ENCODE measurements around the gene MGAT5.
A peak's percentile ranks its signal among the peaks of the same experiment; 100 is the strongest.

The MGAT5 gene

GRCh38 chr2:134333646-134334189, 79.8 kb downstream of the MGAT5 start:
- no peak for TF ChIP-seq CTCF (IDR thresholded peaks at IDR 0.05; ENCODE audit: extremely low read depth, missing control alignments)
- DNase-seq (ENCODE audit: low spot score), result no peak

- no peak for TF ChIP-seq CTCF (IDR thresholded peaks at IDR 0.05; ENCODE audit: extremely low read depth, missing control alignments)
- DNase-seq (ENCODE audit: low spot score), result no peak
Observed at GRCh38 chr2:134334542-134335353, 80.9 kb downstream of the MGAT5 start.

- no peak for TF ChIP-seq CTCF (IDR thresholded peaks at IDR 0.05; ENCODE audit: extremely low read depth, missing control alignments)
- no peak for DNase-seq (ENCODE audit: low spot score)
Observed at GRCh38 chr2:134335601-134336000, 81.7 kb downstream of the MGAT5 start.

GRCh38 chr2:134336352-134336751, 82.5 kb downstream of the MGAT5 start:
- peak; percentile 12 for DNase-seq (ENCODE audit: low spot score)
- TF ChIP-seq CTCF (IDR thresholded peaks at IDR 0.05; ENCODE audit: extremely low read depth, missing control alignments), result no peak

GRCh38 chr2:134336921-134337320, 83.0 kb downstream of the MGAT5 start:
- TF ChIP-seq CTCF (IDR thresholded peaks at IDR 0.05; ENCODE audit: extremely low read depth, missing control alignments), result no peak
- no peak for DNase-seq (ENCODE audit: low spot score)

GRCh38 chr2:134337631-134338030, 83.8 kb downstream of the MGAT5 start:
- TF ChIP-seq CTCF (IDR thresholded peaks at IDR 0.05; ENCODE audit: extremely low read depth, missing control alignments), result no peak
- no peak for DNase-seq (ENCODE audit: low spot score)

- TF ChIP-seq CTCF (IDR thresholded peaks at IDR 0.05; ENCODE audit: extremely low read depth, missing control alignments), result no peak
- no peak for DNase-seq (ENCODE audit: low spot score)
Observed at GRCh38 chr2:134338208-134338607, 84.3 kb downstream of the MGAT5 start.

All from GM20000 (cell line).